ENCODE results near the gene P2RX7. TPM values are rescaled to one million over a fixed set of nuclear protein-coding genes. Genes with fewer than 3 reads are reported as not detected.
"Not testable (repeated sequence)": the region's sequence is repeated elsewhere in the genome, so short reads cannot be mapped to it uniquely, and the experiment has no call there.

P2RX7 gene
- total and polyA plus RNA-seq, 2 donors, result 2.0 to 4.0 TPM

GRCh38 chr12:121133838-121134237 lies 1.2 kb downstream of the P2RX7 start:
- Histone ChIP-seq H3K4me1 (ENCODE audit: insufficient read depth) (no peaks in the 10 kb centered on the region), H3K4me3 (ENCODE audit: low read depth, low read length) (no peak overlapping the region), H3K36me3 (ENCODE audit: insufficient read depth) (no peaks in the 10 kb centered on the region), H3K27ac (ENCODE audit: low read depth) (no peak overlapping the region)
- DNase-seq (ENCODE audit: extremely low spot score), result no peak
- 93% methylated on average over 7 of the region's 7 CpGs for WGBS

DNA sequence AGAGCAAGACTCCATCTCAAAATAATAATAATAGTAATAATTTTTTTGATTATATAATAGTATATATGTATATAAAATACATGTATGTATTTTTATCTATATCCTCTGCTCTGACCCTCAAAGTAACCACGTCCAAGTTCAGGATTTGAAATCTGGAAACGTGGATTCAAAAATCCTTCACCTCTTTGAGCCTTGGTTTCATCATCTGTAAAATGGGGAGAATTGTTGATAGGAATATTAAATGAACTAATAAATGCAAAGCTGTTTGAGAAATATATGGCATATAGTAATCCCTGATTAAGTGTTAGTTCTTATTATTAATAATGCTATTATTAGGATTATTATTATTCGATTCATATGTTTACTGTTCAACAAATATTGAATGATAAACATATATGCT lies 2.6 kb downstream of the P2RX7 start:
- H3K4me1 ChIP-seq (ENCODE audit: insufficient read depth), result no peaks in the 10 kb centered on the region
- no peak overlapping the region for H3K4me3 ChIP-seq (ENCODE audit: low read depth, low read length)
- WGBS, result 93% methylated on average over 3 of the region's 3 CpGs
- H3K27ac ChIP-seq (ENCODE audit: low read depth), result no peak overlapping the region
- H3K36me3 ChIP-seq (ENCODE audit: insufficient read depth), result no peaks in the 10 kb centered on the region
- no peak for DNase-seq (ENCODE audit: extremely low spot score)

DNA sequence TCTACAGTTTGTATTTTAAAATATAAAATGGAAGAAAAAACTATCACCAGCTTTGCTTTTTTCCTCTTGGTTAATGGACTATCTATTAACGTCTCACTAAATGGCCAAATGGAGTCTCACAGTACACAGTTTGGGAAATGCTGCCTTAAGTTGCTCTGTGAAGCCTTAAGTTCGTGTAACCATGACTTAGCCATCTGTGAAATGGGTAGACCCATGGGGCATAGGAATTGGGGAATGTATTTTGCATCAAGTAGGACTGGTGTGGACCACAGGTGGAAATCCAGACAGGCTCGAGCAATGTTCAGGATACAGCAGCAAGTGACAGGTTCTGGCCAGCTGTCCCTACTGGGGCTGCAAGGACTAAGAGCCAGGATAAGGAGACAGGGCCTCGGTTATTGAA lies 4.8 kb downstream of the P2RX7 start:
- no peaks in the 10 kb centered on the region for H3K4me1 ChIP-seq (ENCODE audit: insufficient read depth)
- no peak overlapping the region for H3K27ac ChIP-seq (ENCODE audit: low read depth)
- no peak for DNase-seq (ENCODE audit: extremely low spot score)
- WGBS, result 90% methylated on average over 4 of the region's 4 CpGs
- no peaks in the 10 kb centered on the region for H3K36me3 ChIP-seq (ENCODE audit: insufficient read depth)
- H3K4me3 ChIP-seq (ENCODE audit: low read depth, low read length), result no peak overlapping the region

DNA sequence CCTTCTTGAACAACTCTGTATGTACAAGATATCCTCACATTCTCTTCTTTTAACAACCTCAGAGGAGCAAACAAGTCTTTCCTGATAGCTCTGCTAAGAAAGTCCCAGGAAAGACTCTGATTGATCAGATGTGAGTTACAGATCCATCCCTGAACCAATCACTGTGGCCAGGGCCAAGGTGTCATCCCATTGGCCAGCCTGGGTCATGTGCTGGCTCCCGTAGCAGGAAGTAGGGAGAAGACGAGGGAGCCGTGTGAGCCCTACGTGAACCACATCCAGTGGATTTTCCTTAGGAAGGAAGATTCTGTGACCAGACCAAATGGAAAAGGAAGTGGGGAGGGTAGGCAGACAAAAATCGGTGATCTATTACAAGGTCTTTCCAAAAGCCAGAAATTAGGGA lies 5.6 kb downstream of the P2RX7 start:
- no peak overlapping the region for H3K27ac ChIP-seq (ENCODE audit: low read depth)
- H3K4me1 ChIP-seq (ENCODE audit: insufficient read depth), result no peaks in the 10 kb centered on the region
- no peak overlapping the region for H3K4me3 ChIP-seq (ENCODE audit: low read depth, low read length)
- 84% methylated on average over 5 of the region's 5 CpGs for WGBS
- H3K36me3 ChIP-seq (ENCODE audit: insufficient read depth), result no peaks in the 10 kb centered on the region
- no peak for DNase-seq (ENCODE audit: extremely low spot score)

DNA sequence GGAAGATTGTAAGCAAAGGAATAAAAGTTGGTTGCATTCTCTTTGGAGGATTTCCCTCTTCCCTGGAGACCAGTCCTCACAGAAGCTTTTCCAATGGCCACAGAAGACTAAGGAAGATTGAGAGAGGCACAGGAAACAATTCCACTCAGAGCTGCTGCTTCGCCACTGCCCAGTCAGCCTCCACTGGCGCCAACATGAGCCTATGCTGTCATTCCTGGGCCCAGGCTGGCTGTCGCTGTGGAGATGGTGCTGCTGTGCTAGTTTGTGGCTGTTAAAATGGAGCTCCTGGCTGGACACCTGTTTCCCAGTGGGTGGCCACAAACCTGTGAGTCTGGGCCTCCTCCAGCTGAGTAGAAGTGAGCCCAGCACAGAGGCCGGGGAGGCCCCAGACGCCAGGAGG lies 6.6 kb downstream of the P2RX7 start:
- WGBS, result 95% methylated on average over 5 of the region's 5 CpGs
- H3K4me3 ChIP-seq (ENCODE audit: low read depth, low read length), result no peak overlapping the region
- no peaks in the 10 kb centered on the region for H3K36me3 ChIP-seq (ENCODE audit: insufficient read depth)
- H3K4me1 ChIP-seq (ENCODE audit: insufficient read depth), result no peaks in the 10 kb centered on the region
- DNase-seq (ENCODE audit: extremely low spot score), result no peak
- H3K27ac ChIP-seq (ENCODE audit: low read depth), result no peak overlapping the region

GRCh38 chr12:121142171-121142950 lies 9.7 kb downstream of the P2RX7 start:
- H3K4me3 ChIP-seq (ENCODE audit: low read depth, low read length), result no peak overlapping the region
- DNase-seq (ENCODE audit: extremely low spot score), result no peak
- H3K27ac ChIP-seq (ENCODE audit: low read depth), result no peak overlapping the region
- WGBS, result 94% methylated on average over 11 of the region's 11 CpGs
- H3K36me3 ChIP-seq (ENCODE audit: insufficient read depth), result no peaks in the 10 kb centered on the region
- no peaks in the 10 kb centered on the region for H3K4me1 ChIP-seq (ENCODE audit: insufficient read depth)

- WGBS, result 80% methylated on average over 3 of the region's 3 CpGs
- Histone ChIP-seq H3K4me1 (ENCODE audit: insufficient read depth) (no peaks in the 10 kb centered on the region), H3K27ac (ENCODE audit: low read depth) (no peak overlapping the region), H3K36me3 (ENCODE audit: insufficient read depth) (no peaks in the 10 kb centered on the region), H3K4me3 (ENCODE audit: low read depth, low read length) (no peak overlapping the region)
- DNase-seq (ENCODE audit: extremely low spot score), result no peak
Observed at GRCh38 chr12:121144416-121144914, 11.8 kb downstream of the P2RX7 start.

- Histone ChIP-seq H3K4me3 (ENCODE audit: low read depth, low read length) (no peak overlapping the region), H3K36me3 (ENCODE audit: insufficient read depth) (no peaks in the 10 kb centered on the region), H3K27ac (ENCODE audit: low read depth) (no peak overlapping the region), H3K4me1 (ENCODE audit: insufficient read depth) (no peaks in the 10 kb centered on the region)
- no peak for DNase-seq (ENCODE audit: extremely low spot score)
- 76% methylated on average over 8 of the region's 8 CpGs for WGBS
Observed at GRCh38 chr12:121145221-121145620, 12.5 kb downstream of the P2RX7 start.

DNA sequence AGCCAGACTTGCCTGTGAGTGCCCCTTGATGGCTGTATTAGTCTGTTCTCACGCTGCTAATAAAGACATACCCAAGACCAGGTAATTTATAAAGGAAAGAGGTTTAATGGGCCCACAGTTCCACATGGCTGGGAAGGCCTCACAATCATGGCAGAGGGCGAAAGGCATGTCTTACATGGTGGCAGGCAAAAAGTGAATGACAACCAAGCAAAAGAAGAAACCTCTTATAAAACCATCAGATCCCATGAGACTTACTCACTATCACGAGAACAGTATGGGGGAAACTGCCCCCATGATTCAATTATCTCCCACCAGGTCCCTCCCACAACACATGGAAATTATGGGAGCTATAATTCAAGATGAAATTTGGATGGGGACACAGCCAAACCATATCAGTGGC lies 16.6 kb downstream of the P2RX7 start:
- H3K36me3 ChIP-seq (ENCODE audit: insufficient read depth); H3K4me3 ChIP-seq (ENCODE audit: low read depth, low read length); DNase-seq (ENCODE audit: extremely low spot score); H3K27ac ChIP-seq (ENCODE audit: low read depth); H3K4me1 ChIP-seq (ENCODE audit: insufficient read depth): not testable (repeated sequence)
- WGBS, result 85% methylated on average over 3 of the region's 3 CpGs

DNA sequence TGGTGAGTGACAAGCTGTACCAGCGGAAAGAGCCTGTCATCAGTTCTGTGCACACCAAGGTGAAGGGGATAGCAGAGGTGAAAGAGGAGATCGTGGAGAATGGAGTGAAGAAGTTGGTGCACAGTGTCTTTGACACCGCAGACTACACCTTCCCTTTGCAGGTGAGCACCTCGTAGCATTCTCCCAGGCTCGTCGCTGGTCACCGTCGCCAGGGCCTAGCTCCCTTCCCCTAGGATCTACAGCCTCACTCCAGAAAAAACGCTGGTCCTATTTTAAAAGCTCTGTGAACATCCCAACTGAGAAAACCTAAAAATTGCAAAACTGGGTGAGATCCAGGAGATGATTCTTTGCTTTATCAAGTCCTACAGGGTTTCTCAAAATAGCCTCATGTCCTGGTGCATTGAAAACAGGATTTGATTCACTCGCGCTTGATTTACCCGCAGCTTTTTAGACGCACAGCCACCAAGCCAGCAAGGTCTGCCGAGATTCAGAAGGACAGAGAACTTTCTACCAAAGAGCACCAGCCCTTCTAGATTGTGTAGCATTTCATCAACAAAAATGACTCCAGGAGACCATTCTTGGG lies 22.2 kb downstream of the P2RX7 start:
- Histone ChIP-seq H3K36me3 (ENCODE audit: insufficient read depth) (no peaks in the 10 kb centered on the region), H3K4me3 (ENCODE audit: low read depth, low read length) (no peak overlapping the region), H3K4me1 (ENCODE audit: insufficient read depth) (no peaks in the 10 kb centered on the region), H3K27ac (ENCODE audit: low read depth) (no peak overlapping the region)
- 85% methylated on average over 14 of the region's 14 CpGs for WGBS
- no peak for DNase-seq (ENCODE audit: extremely low spot score)

DNA sequence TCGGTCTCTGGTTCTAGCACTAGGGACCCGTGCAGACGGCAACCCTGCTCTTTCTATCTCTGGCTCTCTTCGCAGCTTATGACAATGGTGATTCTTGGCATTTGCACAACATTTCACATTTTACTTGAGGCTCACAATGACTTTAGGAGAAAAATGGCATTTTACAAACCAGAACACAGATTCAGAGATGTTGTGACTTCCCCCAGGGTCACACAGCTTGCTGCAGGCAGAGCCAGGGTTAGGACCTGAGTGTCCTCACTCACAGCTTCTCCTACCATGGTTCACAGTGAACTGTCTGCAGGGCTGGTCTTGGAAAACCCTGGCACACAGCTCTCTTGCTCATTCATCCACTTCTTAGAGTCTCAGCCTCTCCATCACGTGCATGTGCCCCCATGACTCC lies 23.7 kb downstream of the P2RX7 start:
- 83% methylated on average over 5 of the region's 5 CpGs for WGBS
- no peaks in the 10 kb centered on the region for H3K36me3 ChIP-seq (ENCODE audit: insufficient read depth)
- H3K27ac ChIP-seq (ENCODE audit: low read depth), result no peak overlapping the region
- H3K4me3 ChIP-seq (ENCODE audit: low read depth, low read length), result no peak overlapping the region
- H3K4me1 ChIP-seq (ENCODE audit: insufficient read depth), result no peaks in the 10 kb centered on the region
- DNase-seq (ENCODE audit: extremely low spot score), result no peak

- Histone ChIP-seq H3K4me3 (ENCODE audit: low read depth, low read length) (no peak overlapping the region), H3K4me1 (ENCODE audit: insufficient read depth) (no peaks in the 10 kb centered on the region), H3K27ac (ENCODE audit: low read depth) (no peak overlapping the region), H3K36me3 (ENCODE audit: insufficient read depth) (no peaks in the 10 kb centered on the region)
- WGBS, result 95% methylated on average over 3 of the region's 3 CpGs
- no peak for DNase-seq (ENCODE audit: extremely low spot score)
Observed at GRCh38 chr12:121158085-121158484, 25.4 kb downstream of the P2RX7 start.

DNA sequence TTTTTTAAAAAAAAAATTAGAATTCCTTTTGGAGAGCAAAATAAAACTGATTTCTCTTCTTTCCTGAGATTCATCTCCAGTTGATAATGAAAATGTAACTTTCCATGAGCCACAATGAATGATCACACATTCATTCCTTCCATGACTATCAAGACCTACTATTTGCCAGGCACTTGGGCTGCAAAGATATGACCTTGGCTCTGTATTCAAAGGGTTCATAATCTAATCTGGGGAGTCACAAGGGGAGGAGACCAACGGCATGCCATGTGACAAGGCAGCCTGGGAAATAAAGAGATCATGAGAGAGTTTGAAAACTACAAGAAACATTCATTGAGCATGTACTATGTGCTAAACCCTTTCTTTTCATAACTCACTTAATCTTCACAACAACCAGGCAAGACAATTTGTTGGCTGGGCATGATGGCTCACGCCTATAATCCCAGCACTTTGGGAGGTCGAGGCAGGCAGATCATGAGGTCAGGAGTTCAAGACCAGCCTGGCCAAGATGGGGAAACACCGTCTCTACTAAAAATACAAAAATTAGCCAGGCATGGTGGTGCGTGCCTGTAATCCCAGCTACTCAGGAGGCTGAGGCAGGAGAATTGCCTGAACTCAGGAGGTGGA lies 26.2 kb downstream of the P2RX7 start:
- WGBS, result 91% methylated on average over 5 of the region's 5 CpGs
- DNase-seq (ENCODE audit: extremely low spot score); H3K27ac ChIP-seq (ENCODE audit: low read depth); H3K4me3 ChIP-seq (ENCODE audit: low read depth, low read length); H3K36me3 ChIP-seq (ENCODE audit: insufficient read depth); H3K4me1 ChIP-seq (ENCODE audit: insufficient read depth): not testable (repeated sequence)

All from urinary bladder (tissue), 4 donors.